ENCODE data around the gene RTN4. TPM values are rescaled to one million over a fixed set of nuclear protein-coding genes. Genes with fewer than 3 reads are reported as not detected.

RTN4 gene
- total RNA-seq, 1 donor from 2014 or later: 183 TPM

DNA sequence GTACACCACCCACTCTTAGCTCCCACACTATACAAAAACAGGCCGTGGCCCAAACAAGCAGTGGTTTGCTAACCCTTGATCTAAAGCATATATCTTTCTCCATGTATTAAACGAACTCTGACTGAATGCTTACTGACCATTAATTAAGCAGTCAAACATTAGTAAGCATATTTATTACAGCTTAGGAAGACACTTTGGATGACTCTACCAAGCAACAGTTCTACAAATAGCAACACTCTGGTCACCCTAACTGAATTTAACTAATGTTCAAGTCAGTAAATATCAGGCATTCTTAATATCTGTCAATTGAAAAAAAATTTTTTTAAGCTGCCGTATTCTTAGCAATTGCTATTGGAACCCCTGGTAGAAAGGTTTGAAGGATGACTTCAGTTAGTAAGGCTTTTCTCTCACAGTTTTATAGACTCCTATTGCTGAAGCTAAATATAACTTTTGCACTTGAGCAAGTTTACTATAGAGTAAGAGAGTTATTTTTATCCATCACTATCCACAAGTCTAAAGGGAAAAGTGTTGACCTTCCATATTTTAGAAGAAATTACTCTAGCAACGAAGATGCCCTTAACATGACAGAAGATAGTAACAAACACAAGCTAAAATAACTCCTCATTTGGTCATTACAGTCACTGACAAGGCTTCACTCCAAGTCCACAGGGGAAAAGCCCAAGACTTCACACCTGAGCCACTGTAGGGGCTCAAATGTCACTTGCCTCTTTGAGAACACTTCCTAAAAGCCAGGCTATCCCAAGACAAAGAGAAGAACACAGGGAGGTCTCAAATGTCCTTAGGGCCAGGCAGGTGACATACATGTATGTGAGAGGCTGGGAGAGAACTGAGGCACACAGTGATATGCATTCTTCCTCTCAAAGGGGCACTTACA, 74.4 kb downstream of the RTN4 start:
- no peak for ATAC-seq

DNA sequence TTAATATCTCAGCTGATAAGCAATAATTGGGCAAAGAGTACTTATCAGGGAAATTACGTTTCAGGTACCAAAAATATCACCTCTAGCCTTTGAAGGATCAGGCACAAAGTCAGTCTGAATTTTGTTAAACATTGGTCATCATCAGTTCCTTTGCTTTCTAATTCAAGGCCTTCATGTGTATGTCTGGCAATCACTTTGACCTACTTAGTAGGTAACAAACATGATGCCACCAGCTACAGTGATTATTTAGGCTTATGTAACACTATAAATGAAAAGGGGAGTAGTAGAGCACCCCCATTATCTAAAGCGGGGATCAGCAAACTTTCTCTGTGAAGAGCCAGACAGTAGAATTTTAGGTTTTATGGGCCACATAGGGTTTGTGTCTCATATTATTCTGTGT, 75.1 kb downstream of the RTN4 start:
- ATAC-seq: no peak
- no peak for DNase-seq (ENCODE audit: low spot score)

More for the DNA sequence above, 74.4 kb downstream of the RTN4 start:
- no peak for DNase-seq (ENCODE audit: low spot score)

DNA sequence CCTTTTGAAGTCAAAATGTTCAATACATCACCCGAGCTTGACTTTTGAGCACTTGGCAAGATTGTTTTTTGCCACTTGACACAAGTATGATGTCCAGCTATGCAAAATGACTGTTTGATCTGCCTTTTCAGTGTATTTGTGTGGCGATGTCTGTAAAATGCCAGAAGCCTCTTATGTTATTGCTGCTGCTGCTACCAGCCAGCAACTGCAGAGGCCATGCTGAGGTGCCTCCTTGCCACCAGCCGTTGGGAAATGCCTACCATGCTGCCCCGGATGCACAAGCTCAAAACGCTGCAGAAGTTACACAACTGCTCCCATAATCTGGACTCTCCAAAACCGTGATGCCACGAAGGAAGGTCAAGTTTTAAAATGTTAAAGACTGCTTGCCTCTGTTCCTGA, 80.3 kb downstream of the RTN4 start:
- DNase-seq (ENCODE audit: low spot score) (no peak), ATAC-seq (no peak)

DNA sequence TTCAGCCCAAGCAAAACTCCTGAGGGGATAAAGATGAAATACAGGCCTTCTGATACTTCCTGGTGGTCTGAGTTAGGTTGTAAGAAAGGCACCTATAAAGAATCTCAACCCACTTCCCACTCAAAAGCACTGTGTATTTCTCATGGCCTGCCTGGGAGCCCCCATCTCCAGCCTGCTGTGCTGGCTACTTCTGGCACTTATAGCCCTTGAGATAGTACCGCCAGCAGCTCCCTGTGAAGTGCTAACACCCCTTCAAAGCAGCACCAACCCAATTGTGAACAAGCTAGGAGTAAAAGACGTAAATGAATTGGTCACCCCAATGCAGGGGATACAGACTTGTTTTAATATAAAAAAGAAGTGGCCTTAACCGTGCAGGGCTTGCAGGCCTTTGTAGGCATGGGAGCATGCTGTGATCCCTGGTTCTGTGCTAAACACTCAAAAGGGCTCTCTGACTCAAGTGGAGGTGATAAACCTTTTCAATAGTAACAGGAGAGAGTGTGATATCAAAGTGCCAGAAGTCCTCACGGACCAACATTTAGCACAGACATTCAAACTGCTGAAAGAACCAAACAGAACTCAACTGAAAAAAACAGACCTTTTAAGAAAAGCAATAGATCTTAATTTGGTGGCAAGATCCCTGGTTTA, 80.8 kb downstream of the RTN4 start:
- DNase-seq (ENCODE audit: low spot score) (no peak), ATAC-seq (no peak)

DNA sequence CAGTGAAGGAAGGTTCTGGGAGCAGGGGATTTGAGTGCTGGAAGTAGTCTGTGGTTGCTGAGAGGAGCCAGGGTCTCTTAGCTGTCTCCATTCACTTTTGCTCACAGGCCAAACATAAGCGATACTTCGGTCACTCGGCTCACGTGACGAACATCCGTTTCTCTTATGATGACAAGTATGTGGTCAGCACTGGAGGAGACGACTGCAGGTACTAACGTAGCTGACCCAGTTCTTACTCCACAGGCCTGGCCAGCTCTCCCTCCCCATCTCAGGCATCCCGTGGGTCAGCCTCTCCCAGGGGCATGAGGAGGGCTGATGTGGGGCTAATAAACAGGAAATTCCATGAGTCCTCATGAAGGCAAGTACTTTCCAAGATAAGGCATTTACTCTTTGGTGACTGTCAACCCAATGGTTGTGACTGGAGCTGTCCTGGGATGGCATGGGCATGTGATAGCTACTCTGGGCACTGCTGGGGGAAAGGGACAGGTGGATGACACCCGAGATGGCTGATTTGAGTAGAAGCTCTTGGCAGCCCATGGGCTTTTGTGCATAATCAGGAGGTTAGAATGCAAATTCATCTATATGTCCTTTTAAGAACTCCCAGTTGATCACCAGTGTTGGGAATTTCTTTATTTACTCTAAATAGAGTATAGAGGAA, 81.6 kb downstream of the RTN4 start:
- DNase-seq (ENCODE audit: low spot score) (no peak), ATAC-seq (peak; percentile 38)

DNA sequence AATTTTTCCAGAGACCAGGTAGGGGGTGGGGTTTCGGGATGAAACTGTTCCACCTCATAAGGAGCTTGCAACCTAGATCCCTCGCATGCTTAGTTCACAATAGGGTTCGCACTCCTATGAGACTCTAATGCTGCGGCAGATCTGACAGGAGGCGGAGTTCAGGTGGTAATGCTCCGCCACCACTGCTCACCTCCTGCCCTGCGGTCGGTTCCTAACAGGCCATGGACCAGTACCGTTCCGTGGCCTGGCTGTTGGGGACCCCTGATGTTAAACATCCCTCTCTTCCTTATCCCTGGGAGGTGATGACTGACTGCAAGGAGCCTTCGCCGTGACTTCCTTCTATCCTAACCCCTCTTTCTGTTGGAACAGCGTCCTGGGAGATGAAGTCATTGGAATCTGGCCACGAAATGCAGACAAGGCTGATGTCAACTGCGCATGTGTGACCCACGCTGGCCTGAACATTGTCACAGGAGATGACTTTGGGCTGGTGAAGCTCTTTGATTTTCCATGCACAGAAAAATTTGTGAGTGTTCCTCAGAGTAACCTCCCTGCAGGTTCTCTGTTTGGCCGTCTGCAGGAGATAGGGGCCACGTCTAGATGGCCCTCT, 82.4 kb downstream of the RTN4 start:
- DNase-seq (ENCODE audit: low spot score): no peak
- ATAC-seq: peak; percentile 20

DNA sequence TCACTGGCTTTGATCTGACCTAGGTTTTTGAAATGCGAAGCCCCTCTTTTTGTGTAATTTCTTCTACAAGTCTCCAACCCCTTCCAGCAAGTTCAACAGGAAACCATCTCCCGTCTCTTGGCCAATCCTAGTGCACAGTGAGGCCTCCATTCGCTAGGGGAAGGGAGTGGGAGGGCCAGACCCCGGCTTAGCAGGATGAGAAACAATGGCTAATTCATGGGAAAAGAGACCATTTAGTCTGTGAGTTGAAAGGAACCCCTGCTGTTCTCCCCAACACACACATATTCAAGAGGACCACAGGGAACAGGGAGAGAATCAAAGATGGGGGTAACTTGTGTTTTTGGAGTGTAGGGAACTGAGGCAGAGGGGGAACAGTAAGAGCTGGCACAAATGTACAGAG, 83.0 kb downstream of the RTN4 start:
- DNase-seq (ENCODE audit: low spot score): no peak

DNA sequence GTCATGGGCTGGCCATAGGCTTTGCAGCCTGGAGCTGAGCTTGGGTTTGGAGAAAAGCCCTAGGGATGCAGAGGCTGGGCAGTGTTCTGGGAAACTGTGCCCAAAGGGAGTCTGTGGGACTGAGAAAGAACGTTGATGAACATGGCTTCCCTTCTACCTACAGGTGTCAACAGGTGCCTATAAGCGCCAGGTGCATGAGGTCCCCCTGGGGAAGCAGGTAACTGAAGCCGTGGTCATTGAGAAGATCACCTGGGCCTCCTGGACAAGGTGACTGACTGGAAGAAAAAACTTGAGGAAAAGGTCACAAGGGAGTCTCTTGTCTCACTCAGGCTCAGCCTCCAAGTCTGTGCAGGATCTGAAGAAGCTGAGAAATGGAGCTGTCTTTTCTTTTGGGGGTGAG, 83.4 kb downstream of the RTN4 start:
- DNase-seq (ENCODE audit: low spot score): no peak
- ATAC-seq: no peak

More for the DNA sequence above, 83.0 kb downstream of the RTN4 start:
- ATAC-seq: no peak

DNA sequence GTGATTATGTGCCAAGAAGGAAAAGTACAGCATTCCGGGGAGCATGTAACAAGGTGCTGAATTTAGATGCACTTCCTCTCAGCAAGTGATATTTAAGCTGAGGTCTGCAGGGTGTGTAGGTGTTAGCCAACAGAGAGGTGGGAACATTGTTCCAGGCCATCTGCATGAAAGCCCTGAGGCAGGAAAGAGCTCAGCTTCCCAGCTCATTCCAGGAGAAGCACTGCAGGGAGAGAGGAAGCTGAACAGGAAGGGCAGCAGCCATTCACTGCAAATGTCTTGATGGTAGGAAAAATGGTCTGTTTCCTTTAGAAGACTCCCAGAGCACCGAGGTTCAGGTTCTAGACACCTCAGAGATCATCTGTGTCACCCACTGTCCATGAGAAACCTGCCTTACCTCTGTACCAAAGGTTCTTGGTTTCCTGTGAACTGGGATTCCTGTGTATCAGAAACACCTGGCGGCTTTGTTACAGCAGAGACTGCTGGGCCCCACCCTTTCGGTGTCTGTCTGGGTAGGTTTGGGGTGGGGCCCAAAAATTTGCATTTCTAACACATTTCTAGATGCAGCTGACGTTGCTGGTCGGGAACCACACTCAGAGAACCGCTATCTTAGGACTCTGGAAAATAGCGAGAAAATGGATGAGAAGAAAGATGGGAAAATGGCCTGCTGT, 84.0 kb downstream of the RTN4 start:
- ATAC-seq (peak; percentile 22), DNase-seq (ENCODE audit: low spot score) (no peak)

DNA sequence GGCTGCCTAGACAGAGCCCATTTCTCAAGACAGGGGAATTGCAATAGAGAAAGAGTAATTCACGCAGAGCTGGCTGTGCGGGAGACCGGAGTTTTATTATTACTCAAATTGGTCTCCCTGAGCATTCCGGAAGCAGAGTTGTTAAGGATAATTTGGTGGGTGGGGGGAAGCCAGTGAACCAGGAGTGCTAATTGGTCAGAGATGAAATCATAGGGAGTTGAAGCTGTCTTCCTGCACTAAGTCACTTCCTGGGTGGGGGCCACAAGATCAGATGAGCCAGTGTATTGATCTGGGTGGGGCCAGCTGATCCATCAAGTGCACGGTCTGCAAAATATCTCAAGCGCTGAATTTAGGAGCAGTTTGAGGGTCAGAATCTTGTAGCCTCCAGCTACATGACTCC, 84.8 kb downstream of the RTN4 start:
- DNase-seq (ENCODE audit: low spot score) (no peak), ATAC-seq (no peak)

DNA sequence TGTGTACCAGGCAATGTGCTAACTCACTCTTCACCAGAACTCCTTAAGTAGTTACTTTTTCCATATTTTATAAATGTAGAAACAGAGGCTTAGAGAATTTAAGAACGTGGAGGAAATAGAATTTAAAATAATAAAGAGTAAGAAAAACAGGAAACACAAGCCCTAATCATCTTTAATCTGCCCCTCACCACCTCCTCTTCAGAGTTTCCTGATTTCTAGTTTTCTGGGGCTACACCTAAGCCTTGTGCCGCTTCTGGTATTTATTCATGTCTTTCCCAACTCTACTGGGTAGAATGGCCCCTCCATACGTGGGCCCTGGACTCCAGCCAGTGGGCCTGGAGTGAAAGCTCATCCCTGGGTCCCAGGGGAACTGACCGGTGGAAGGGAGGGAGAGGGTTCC, 85.4 kb downstream of the RTN4 start:
- ATAC-seq (no peak), DNase-seq (ENCODE audit: low spot score) (no peak)

DNA sequence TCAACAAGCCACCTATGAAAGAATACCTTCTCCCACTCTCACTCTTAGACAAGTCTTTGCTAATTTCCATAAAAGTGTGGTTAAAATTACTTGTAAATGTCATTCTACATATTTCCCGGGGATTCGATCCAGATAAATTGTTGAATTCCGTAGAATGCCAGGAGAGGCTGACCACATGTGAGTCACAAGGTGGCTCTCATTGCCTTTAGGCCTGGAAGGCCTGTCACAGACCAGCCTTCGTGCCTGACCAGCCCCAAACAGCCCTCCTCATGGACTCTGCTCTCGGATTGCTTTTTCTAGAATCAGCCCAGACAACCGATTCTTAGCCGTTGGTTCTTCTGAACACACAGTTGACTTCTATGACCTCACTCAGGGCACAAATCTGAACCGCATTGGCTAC, 86.0 kb downstream of the RTN4 start:
- ATAC-seq: no peak
- DNase-seq (ENCODE audit: low spot score): no peak

DNA sequence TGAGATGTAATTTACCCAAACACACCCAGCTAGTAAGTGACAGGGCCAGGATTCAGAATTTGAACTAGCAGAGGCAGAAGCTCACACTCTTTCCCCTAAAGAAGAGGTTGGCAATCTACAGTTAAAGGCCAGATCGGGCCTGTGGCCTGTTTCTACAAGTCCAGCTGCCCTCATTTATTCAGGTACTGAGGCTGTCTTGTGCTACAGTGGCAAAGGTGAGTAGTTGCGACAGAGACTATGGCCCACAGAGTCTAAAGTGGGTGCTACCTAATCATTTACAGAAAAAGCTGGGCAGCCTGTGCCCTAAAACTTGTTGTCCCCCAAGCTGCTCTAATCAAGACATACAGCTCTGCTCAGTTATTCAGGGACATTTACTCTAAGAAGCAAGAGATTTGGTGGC, 86.8 kb downstream of the RTN4 start:
- peak; percentile 45 for ATAC-seq
- DNase-seq (ENCODE audit: low spot score): no peak

DNA sequence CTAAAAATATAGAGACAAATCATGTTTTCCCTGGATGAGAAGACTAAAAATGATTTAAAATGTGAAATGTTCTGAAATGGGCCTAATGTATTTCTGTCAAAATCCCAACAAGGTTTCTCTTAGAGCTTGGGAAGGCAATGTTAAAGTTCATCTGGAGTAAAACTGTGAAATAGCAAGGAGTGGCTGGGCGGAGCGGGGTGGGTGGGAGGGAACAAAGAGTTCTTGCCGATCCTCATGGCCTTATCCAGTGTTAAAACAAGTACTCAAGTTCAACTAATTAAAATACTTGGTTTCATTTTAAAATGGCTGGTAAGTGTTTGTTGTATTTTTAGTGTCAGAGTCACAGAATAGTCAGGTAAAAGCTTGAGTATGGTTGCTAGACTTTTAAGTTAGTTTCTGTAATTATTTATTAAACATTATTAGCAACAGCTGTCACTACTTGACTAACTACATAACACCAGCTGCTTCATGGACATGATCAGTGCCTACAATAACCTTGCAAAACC, 87.3 kb downstream of the RTN4 start:
- ATAC-seq: no peak

DNA sequence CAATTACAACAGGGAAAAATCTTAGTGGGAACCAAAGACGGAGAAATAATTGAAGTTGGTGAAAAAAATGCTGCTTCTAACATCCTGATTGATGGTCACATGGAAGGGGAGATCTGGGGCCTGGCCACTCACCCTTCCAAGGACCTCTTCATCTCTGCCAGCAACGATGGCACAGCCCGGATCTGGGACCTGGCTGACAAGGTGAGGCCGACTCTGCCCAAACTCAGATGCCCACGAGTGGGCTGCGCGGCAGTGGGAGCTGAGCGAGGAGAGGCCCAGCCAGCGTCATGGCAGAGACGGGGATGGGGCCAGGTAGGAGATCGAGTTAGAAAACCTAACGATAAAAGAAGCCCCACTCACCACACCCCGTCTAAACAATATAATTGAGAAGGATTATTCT, 87.7 kb downstream of the RTN4 start:
- ATAC-seq (no peak), DNase-seq (ENCODE audit: low spot score) (no peak)

More for the DNA sequence above, 87.3 kb downstream of the RTN4 start:
- no peak for DNase-seq (ENCODE audit: low spot score)

DNA sequence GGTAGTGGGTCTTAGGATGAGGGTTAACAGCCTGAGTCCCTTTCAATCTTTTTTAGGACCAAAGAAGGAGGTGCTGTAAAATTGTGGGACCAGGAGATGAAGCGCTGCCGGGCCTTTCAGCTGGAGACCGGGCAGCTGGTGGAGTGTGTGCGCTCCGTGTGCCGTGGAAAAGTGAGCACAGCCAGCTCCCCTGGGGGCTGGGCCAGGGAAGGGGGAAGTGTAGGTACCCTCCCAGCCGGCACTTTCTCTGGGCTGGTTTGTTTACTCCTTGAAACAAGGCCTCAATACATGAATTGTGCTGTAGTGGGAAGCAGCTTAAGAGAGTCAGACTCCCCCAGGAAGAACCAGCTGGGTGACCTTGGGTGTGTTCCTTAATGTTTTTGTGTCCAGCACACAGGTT, 90.1 kb downstream of the RTN4 start:
- no peak for DNase-seq (ENCODE audit: low spot score)
- ATAC-seq: no peak

DNA sequence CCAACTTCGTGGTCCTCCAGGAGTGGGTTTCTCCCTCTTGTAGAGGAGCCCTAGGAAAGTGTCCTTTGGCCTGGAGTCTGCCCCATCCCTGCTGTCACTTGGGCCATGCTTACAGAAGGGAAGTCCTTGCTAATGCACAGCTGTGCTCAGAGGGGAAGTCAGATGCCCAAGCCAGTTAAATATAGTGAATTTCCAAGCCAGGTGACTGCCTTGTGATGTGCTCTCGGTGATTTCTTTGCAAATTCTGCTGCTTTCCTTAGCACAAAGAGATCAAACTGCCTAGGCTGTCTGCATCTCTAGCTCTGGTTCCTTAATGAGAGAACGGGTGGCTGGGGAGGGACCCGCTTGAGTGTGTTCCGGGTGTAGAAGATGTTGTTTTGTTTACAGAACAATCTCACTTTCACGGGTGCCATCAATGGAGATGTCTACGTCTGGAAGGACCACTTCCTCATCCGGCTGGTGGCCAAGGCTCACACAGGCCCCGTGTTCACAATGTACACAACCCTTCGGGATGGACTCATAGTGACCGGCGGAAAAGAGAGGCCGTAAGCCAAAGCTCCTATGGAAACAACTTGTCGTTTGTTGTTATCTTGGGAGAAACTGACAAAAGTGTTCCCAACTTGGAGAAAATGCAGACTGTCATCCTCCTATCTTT, 91.4 kb downstream of the RTN4 start:
- no peak for ATAC-seq

DNA sequence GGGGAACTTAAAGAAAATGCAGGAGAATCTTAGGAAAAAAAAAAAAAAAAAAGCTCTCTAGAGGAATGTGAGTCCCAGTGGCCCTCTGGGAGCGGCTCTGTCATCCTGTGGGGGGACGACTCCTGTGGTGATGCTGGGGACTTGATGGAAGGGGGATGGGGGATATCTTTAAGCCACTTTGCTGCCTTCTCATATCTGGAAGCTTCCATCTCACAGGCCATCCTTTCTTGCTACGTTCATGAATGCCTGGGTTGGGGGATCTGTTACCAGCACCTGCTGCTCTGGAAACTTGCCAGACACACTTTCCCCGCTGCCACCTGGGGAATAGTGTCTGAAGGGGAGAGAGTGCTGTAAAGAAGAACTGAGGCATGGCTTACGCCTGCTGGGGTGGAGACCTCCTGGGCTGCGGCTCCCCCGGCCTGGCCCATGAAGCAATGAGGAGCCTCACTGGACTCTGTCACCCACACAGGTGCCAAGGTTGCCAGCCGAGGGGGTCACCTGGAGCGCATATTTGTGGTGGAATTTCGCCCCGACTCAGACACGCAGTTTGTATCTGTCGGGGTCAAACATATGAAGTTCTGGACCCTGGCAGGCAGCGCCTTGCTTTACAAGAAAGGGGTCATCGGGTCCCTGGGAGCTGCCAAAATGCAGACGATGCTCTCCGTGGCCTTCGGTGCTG, 92.8 kb downstream of the RTN4 start:
- ATAC-seq: no peak

More for the DNA sequence above, 91.4 kb downstream of the RTN4 start:
- DNase-seq (ENCODE audit: low spot score): no peak

DNA sequence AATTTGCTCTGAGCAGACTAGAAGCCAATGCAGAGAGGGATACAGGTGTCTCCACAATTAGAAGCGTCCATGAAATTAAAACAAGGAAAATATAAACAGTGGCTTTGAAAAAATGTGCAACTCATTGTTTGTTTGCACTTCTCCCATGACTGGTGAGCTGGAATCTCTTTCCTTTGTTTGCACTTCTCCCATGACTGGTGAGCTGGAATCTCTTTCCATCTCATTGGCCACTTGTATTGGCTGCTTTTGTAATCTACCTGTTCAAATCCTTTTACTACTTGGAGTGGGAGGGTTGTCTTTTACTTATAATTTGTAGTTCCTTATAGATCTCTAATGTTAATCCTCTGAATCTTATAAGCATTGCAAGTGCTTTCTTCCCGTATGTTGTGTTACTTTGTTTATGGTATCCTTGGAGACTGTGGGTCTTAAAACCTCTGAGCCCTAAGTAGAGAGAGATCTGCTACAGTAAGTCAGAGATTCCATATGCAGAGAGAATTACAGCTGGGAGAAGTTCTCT, 94.1 kb downstream of the RTN4 start:
- DNase-seq (ENCODE audit: low spot score) (no peak), ATAC-seq (no peak)

More for the DNA sequence above, 92.8 kb downstream of the RTN4 start:
- DNase-seq (ENCODE audit: low spot score): no peak
